ENCODE data around the gene TEAD1.

Gene TEAD1

GRCh38 chr11:12806113-12806512 lies 131.9 kb downstream of the TEAD1 start:
- DNase-seq (ENCODE audit: low spot score) = no peak
- TF ChIP-seq CTCF (IDR thresholded peaks at IDR 0.05; ENCODE audit: borderline replicate concordance, control extremely low read depth, extremely low read depth, insufficient read depth, missing control alignments) = no peak
- in situ Hi-C loops (cut with MboI; ENCODE audit: low sequenced_read_pairs, unreplicated experiment) = no loop called here

GRCh38 chr11:12807621-12808020 lies 133.4 kb downstream of the TEAD1 start:
- in situ Hi-C loops (cut with MboI; ENCODE audit: low sequenced_read_pairs, unreplicated experiment) = no loop called here
- no peak for TF ChIP-seq CTCF (IDR thresholded peaks at IDR 0.05; ENCODE audit: borderline replicate concordance, control extremely low read depth, extremely low read depth, insufficient read depth, missing control alignments)
- DNase-seq (ENCODE audit: low spot score) = no peak

GRCh38 chr11:12808519-12808918 lies 134.3 kb downstream of the TEAD1 start:
- TF ChIP-seq CTCF (IDR thresholded peaks at IDR 0.05; ENCODE audit: borderline replicate concordance, control extremely low read depth, extremely low read depth, insufficient read depth, missing control alignments) = no peak
- no peak for DNase-seq (ENCODE audit: low spot score)
- in situ Hi-C loops (cut with MboI; ENCODE audit: low sequenced_read_pairs, unreplicated experiment) = no loop called here

GRCh38 chr11:12809364-12809763 lies 135.1 kb downstream of the TEAD1 start:
- in situ Hi-C loops (cut with MboI; ENCODE audit: low sequenced_read_pairs, unreplicated experiment) = no loop called here
- DNase-seq (ENCODE audit: low spot score) = no peak
- TF ChIP-seq CTCF (IDR thresholded peaks at IDR 0.05; ENCODE audit: borderline replicate concordance, control extremely low read depth, extremely low read depth, insufficient read depth, missing control alignments) = no peak

GRCh38 chr11:12809864-12810567 lies 135.8 kb downstream of the TEAD1 start:
- TF ChIP-seq CTCF (IDR thresholded peaks at IDR 0.05; ENCODE audit: borderline replicate concordance, control extremely low read depth, extremely low read depth, insufficient read depth, missing control alignments) = no peak
- in situ Hi-C loops (cut with MboI; ENCODE audit: low sequenced_read_pairs, unreplicated experiment) = no loop called here
- no peak for DNase-seq (ENCODE audit: low spot score)

- no peak for TF ChIP-seq CTCF (IDR thresholded peaks at IDR 0.05; ENCODE audit: borderline replicate concordance, control extremely low read depth, extremely low read depth, insufficient read depth, missing control alignments)
- no peak for DNase-seq (ENCODE audit: low spot score)
- in situ Hi-C loops (cut with MboI; ENCODE audit: low sequenced_read_pairs, unreplicated experiment) = no loop called here
Observed at GRCh38 chr11:12810568-12810894, 136.3 kb downstream of the TEAD1 start.
